ACC112 (cell line): ENCODE data around the gene NID2.

Experiments
- H2AFZ ChIP-seq: fragments of 200-600 bp; sonication (generic); one replicate; pipeline ENCODE4 v1.6.0; 2017; ENCODE audit warnings: antibody characterized with exemption, low read length; ENCODE audit not compliant: unreplicated experiment
- H3K27ac ChIP-seq: fragments of 200-600 bp; sonication (generic); 2 replicates; pipeline ENCODE4 v1.5.1; 2014; ENCODE audit warnings: low read depth, mild to moderate bottlenecking, antibody characterized with exemption, low read length, moderate library complexity
- H3K27me3 ChIP-seq: fragments of 200-600 bp; sonication (generic); 2 replicates; pipeline ENCODE4 v1.6.1; 2014; ENCODE audit warnings: mild to moderate bottlenecking, antibody characterized with exemption, low read length, moderate library complexity, mixed read lengths; ENCODE audit not compliant: insufficient read depth
- H3K36me3 ChIP-seq: fragments of 200-600 bp; sonication (generic); 2 replicates; pipeline ENCODE4 v1.6.1; 2016; ENCODE audit warnings: mild to moderate bottlenecking, antibody characterized with exemption, low read length, moderate library complexity, mixed read lengths; ENCODE audit not compliant: insufficient read depth
- H3K4me1 ChIP-seq: fragments of 200-600 bp; sonication (generic); one replicate; pipeline ENCODE4 v1.6.1; 2016; ENCODE audit warnings: low read length, mixed read lengths; ENCODE audit not compliant: insufficient read depth, unreplicated experiment, control insufficient read depth
- H3K4me3 ChIP-seq: fragments of 200-600 bp; sonication (generic); 2 replicates; pipeline ENCODE4 v1.5.1; 2014; ENCODE audit warnings: mild to moderate bottlenecking, low read depth, low read length
- H3K79me2 ChIP-seq: fragments of 200-600 bp; sonication (generic); one replicate; pipeline ENCODE4 v1.6.0; 2016; ENCODE audit warnings: low read length; ENCODE audit not compliant: control insufficient read depth, unreplicated experiment, insufficient read depth

The NID2 gene

GRCh38 chr14:52043690-52044089, 25.2 kb downstream of the NID2 start:
- peaks cover 45% of the 10 kb centered on the region for H3K36me3 ChIP-seq
- H3K27me3 ChIP-seq, result no peaks in the 10 kb centered on the region
- peaks cover 50% of the 10 kb centered on the region for H3K4me1 ChIP-seq
- no peak overlapping the region for H3K27ac ChIP-seq
- no peak overlapping the region for H2AFZ ChIP-seq
- no peak overlapping the region for H3K4me3 ChIP-seq
- peaks cover 54% of the 10 kb centered on the region for H3K79me2 ChIP-seq

GRCh38 chr14:52042371-52043289, 26.2 kb downstream of the NID2 start:
- Histone ChIP-seq H3K4me3 (no peak overlapping the region), H2AFZ (no peak overlapping the region), H3K4me1 (peaks cover 40% of the 10 kb centered on the region), H3K27me3 (no peaks in the 10 kb centered on the region), H3K27ac (no peak overlapping the region), H3K79me2 (peaks cover 43% of the 10 kb centered on the region), H3K36me3 (peaks cover 51% of the 10 kb centered on the region)

GRCh38 chr14:52040598-52040997, 28.3 kb downstream of the NID2 start:
- H3K36me3 ChIP-seq, result peaks cover 64% of the 10 kb centered on the region
- H3K79me2 ChIP-seq, result peaks cover 25% of the 10 kb centered on the region
- H3K27me3 ChIP-seq, result no peaks in the 10 kb centered on the region
- no peak overlapping the region for H3K4me3 ChIP-seq
- H3K4me1 ChIP-seq, result peaks cover 21% of the 10 kb centered on the region
- H3K27ac ChIP-seq, result no peak overlapping the region
- no peak overlapping the region for H2AFZ ChIP-seq

GRCh38 chr14:52039124-52039815, 29.6 kb downstream of the NID2 start:
- Histone ChIP-seq H3K36me3 (peaks cover 76% of the 10 kb centered on the region), H3K27ac (no peak overlapping the region), H3K4me1 (peaks cover 14% of the 10 kb centered on the region), H3K79me2 (peaks cover 16% of the 10 kb centered on the region), H3K4me3 (no peak overlapping the region), H2AFZ (no peak overlapping the region), H3K27me3 (no peaks in the 10 kb centered on the region)

- Histone ChIP-seq H2AFZ (no peak overlapping the region), H3K4me1 (peaks cover 50% of the 10 kb centered on the region), H3K79me2 (no peaks in the 10 kb centered on the region), H3K27ac (peak overlapping the region; percentile 97), H3K27me3 (no peaks in the 10 kb centered on the region), H3K36me3 (peaks cover 37% of the 10 kb centered on the region), H3K4me3 (peak overlapping the region; percentile 5; the same call in 1 of the 2 replicates)
Observed at GRCh38 chr14:52033101-52033642, 35.7 kb downstream of the NID2 start.

- H3K4me3 ChIP-seq, result peak overlapping the region; percentile 25; the same call in 1 of the 2 replicates
- H3K79me2 ChIP-seq, result no peaks in the 10 kb centered on the region
- peaks cover 34% of the 10 kb centered on the region for H3K36me3 ChIP-seq
- no peak overlapping the region for H2AFZ ChIP-seq
- no peaks in the 10 kb centered on the region for H3K27me3 ChIP-seq
- H3K4me1 ChIP-seq, result peaks cover 50% of the 10 kb centered on the region
- H3K27ac ChIP-seq, result peak overlapping the region; percentile 97
Observed at GRCh38 chr14:52032204-52032801, 36.6 kb downstream of the NID2 start.

- Histone ChIP-seq H3K36me3 (peaks cover 34% of the 10 kb centered on the region), H3K79me2 (no peaks in the 10 kb centered on the region), H3K4me1 (peaks cover 53% of the 10 kb centered on the region), H3K27ac (peak overlapping the region; percentile 97), H2AFZ (no peak overlapping the region), H3K4me3 (peak overlapping the region; percentile 25; the same call in 1 of the 2 replicates), H3K27me3 (no peaks in the 10 kb centered on the region)
Observed at GRCh38 chr14:52031781-52032180, 37.1 kb downstream of the NID2 start.

GRCh38 chr14:52029881-52030280, 39.0 kb downstream of the NID2 start:
- peaks cover 70% of the 10 kb centered on the region for H3K4me1 ChIP-seq
- no peaks in the 10 kb centered on the region for H3K79me2 ChIP-seq
- no peak overlapping the region for H2AFZ ChIP-seq
- peaks cover 31% of the 10 kb centered on the region for H3K36me3 ChIP-seq
- no peaks in the 10 kb centered on the region for H3K27me3 ChIP-seq
- H3K4me3 ChIP-seq, result no peak overlapping the region
- peak overlapping the region; percentile 97 for H3K27ac ChIP-seq

GRCh38 chr14:52026901-52027300, 42.0 kb downstream of the NID2 start:
- peaks cover 72% of the 10 kb centered on the region for H3K4me1 ChIP-seq
- peaks cover 7% of the 10 kb centered on the region for H3K79me2 ChIP-seq
- H3K4me3 ChIP-seq, result no peak overlapping the region
- peaks cover 42% of the 10 kb centered on the region for H3K36me3 ChIP-seq
- peak overlapping the region; percentile 93 for H3K27ac ChIP-seq
- no peak overlapping the region for H2AFZ ChIP-seq
- H3K27me3 ChIP-seq, result no peaks in the 10 kb centered on the region

- Histone ChIP-seq H3K27ac (peak overlapping the region; percentile 93), H3K79me2 (peaks cover 7% of the 10 kb centered on the region), H3K27me3 (no peaks in the 10 kb centered on the region), H3K4me1 (peaks cover 72% of the 10 kb centered on the region), H2AFZ (no peak overlapping the region), H3K4me3 (peak overlapping the region; percentile 16; the same call in 1 of the 2 replicates), H3K36me3 (peaks cover 49% of the 10 kb centered on the region)
Observed at GRCh38 chr14:52026017-52026660, 42.7 kb downstream of the NID2 start.
